H4 (cell line): Measurements from ENCODE around the gene HKDC1. TPM values are rescaled to one million over a fixed set of nuclear protein-coding genes. Genes with fewer than 3 reads are reported as not detected.

ENCODE experiments used
- DNase-seq: peaks from one replicate; pipeline ENCODE4 v3.0.0-alpha.2; 2015; ENCODE audit warnings: low spot score
- total RNA-seq: library from RNA; depleted of rRNA; stranded (reverse); fragments of >200 nt; shearing (Covaris generic); gene quantifications from 2 replicates; pipeline ENCODE4 v1.2.3, GENCODE V29; 2014

Gene HKDC1
- total RNA-seq, 1 experiment from 2014 or later = 0.23 TPM

DNA sequence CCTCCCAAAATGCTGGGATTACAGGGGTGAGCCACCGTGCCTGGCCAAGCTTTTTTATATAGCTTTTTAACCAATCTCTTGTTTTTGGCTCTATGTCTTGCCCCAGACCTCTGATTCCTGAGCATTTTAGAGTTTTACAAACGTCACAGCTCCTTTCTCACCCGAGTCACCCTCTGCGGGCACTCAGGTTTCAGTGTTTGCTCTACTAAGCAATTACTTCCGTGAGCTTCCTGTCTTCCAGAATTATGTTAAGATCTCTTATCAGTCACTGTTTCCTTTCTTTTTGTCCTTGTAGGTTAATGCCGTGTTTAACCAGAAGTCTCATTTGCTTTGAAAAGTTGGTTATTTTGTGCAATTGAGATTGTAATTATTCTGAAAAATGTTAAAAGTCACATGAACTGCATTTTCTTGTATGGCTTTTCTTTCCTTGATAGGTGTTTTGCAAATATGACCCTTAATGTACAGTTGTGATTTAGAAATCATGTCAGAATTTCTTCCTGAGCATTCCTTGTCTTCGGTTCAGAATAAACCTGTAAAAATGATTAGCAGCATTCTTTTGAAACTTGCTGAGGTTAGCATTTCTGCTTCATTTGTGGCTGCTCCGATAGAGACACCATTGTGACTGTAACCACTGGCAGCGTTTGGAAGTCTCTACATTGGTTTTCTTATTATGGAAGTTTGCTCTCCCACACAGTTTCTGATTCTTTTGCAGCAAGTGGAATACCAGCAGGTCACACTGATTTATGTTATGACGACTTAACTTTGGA, 4.5 kb upstream of the HKDC1 start:
- no peak for DNase-seq

GRCh38 chr10:69216577-69217118, 3.5 kb upstream of the HKDC1 start:
- DNase-seq = no peak

DNA sequence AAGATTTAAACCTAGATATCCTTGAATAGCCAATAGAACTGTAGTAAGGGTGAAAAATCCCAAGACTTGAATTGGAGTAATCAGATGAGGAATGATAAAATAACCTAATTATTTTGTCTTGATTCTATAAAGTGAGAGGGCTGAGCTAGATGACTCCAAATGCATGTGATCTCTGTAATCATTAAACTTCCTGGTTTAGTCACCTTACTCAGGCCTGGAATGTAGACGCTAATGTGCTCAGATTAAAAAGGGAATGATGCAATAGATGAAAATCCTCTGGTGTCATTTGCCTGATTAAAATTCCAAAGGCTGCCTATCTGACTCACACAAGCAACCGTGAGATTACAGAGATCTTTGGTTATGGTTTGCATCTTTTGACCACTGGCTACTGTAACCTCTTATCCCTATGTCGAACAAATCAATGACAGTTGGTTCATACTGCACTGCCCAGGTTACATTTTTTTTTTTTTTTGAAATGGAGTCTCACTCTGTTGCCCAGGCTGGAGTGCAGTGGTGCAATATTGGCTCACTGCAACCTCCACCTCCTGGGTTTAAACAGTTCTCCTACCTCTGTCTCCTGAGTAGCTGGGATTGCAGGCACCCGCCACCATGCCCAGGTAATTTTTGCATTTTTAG, 2.9 kb upstream of the HKDC1 start:
- peak; percentile 54 for DNase-seq

GRCh38 chr10:69218831-69219230, 1.3 kb upstream of the HKDC1 start:
- no peak for DNase-seq

DNA sequence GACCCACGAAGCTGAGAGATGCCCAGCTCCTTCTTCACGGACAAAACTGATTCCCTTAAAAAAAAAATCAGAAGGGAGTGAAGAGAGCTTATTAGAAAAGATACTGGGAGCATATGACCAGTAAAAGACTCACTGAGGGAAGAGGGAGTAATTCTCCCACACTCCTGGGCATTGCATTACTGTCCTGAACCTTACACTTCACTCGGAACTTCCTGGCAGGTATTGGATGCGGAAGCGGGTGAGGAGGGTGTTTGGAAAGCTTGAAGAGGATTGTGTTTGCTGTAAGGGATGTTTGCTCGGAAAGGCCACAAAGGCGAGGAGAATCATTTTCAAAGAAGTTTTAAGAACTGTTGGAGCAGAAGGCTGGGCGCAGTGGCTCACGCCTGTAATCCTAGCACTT, 375 bp downstream of the HKDC1 start:
- no peak for DNase-seq

DNA sequence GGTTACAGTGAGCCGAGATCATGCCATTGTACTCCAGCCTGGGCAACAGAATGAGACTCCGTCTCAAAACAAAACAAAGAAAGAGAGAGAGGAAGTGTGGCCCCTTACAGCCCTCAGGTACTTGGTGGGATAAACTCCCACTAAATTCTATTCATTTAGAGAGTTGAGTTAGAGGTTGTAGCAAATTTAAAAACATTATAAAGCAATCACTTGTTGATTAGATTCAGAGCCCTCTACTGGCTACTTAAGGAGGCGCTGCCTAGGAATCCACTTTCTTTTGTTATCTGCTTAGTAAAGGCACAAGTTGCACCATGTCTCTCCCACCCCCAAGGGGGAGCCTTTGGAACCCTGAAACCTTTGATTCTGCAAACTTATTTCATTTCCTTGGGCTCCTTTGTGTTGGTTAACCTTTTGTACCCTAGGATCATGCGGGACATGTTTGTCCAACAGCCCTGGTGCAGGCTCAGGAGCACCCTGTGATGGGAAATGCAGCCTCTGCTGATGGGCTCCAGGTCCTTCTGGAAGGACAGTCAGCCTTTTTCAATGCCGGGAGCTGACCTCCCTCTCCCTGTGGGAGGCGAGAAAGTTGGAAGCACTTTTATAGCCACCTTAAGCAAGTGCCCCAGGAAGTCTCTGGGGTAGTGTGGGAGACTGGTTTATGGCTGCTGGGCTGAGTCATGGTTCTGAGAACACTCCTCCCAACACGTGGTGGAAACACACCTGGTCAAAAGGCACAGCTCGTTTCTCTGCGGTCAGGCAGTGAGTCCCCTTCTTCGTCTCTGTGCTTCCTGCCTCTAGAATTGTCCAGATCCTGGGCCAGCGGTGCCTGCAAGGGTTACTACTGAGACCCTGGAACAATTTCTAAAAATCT, 2.3 kb downstream of the HKDC1 start:
- peak; percentile 91 for DNase-seq

DNA sequence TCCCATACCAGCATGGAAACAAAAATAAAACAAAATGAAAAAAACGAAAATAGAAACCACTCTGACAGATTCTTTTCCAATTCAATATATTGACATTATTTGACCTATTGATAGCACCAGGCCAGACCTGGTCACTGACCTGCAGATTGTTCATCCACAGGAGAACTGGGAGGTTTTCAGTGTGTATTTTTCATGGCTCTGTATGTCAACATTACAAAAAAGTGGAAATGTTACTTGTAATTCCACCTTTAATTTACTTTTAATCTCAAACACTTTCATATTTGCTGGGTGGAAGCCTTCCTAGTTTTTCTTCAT, 2.9 kb downstream of the HKDC1 start:
- DNase-seq = no peak

DNA sequence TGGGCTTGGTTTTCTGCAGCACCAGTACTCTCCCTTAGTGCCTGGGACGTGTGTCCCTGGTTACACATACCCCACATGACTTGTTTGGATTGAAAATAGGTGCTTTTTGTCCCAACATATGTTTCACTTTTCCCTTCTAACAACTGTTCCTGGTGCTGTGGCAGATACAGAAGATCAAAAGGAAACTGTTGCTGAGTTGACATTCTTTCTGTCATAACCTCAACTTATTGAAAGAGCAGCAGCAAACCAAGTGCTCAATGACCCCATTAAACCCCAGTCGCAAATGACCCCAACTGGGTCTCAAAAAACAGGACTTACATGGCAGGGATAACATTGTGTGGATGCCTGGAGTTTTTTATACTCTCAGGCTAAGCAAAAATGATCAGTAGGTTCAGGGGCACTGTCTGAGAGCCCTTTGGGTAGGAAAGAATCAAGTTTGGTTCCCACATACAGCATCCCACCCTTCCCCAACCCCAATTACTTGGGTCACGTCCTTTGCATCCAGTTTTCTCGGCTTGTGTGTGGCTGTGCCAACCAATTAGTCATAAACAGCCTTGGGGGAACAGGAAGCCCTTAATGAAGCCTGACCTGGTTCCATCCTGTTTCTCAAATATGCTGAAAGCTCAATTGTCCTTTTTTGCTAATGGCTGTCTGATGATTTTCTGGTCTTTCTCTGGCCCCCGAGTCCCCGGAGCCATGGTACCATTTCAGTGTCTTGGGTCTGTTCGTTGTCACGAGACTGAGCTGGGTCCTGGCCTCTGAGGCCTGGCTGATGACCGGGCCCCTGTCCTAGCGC, 4.9 kb downstream of the HKDC1 start:
- DNase-seq = peak; percentile 39

GRCh38 chr10:69225681-69226080, 5.5 kb downstream of the HKDC1 start:
- DNase-seq = no peak

GRCh38 chr10:69226919-69227450, 6.9 kb downstream of the HKDC1 start:
- no peak for DNase-seq

- DNase-seq = no peak
Observed at GRCh38 chr10:69228151-69228550, 8.0 kb downstream of the HKDC1 start.

GRCh38 chr10:69229616-69229916, 9.4 kb downstream of the HKDC1 start:
- no peak for DNase-seq

- DNase-seq = no peak
Observed at GRCh38 chr10:69230128-69230527, 10.0 kb downstream of the HKDC1 start.

GRCh38 chr10:69232252-69232651, 12.1 kb downstream of the HKDC1 start:
- peak; percentile 67 for DNase-seq

- no peak for DNase-seq
Observed at GRCh38 chr10:69232736-69233480, 12.8 kb downstream of the HKDC1 start.

GRCh38 chr10:69234447-69234846, 14.3 kb downstream of the HKDC1 start:
- no peak for DNase-seq

- DNase-seq = peak; percentile 53
Observed at GRCh38 chr10:69237528-69238159, 17.5 kb downstream of the HKDC1 start.

DNA sequence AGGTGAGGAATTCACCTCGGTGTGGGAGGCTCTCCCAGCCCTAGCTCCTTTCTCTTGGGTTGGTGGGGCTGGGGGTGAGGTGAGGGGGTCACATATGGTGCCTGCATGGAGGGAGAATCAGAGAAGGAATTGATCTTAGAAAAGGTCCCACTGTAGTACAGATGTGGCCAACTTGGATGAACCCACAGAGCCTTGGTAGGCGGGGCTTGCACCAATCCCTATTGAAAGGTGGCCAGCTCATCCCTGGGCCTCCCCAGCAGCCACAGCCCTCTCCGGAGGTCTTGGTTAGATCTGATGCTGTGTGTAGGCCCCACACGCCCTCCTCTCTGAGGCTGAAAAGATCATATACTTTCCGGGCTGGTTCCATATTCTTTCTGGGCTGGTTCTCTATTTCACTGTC, 19.0 kb downstream of the HKDC1 start:
- no peak for DNase-seq

- DNase-seq = peak; percentile 23
Observed at GRCh38 chr10:69239816-69240434, 19.8 kb downstream of the HKDC1 start.

DNA sequence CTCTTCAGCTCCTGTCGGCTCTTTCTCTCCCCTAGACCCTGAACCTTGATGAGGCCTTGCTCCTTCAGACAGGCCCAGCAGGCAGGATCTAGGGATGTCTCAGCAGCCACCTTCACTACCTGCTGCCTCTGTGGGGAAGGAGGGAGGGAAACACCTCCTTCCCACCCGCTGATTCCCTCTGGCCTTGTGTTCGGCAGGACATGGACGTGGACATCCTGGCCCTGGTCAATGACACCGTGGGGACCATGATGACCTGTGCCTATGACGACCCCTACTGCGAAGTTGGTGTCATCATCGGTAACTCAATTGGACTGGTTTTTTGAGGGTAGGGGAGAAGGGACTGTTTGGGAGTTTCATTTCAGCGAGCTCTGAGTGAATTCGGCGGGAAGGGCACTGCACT, 20.3 kb downstream of the HKDC1 start:
- no peak for DNase-seq
